Measurements from ENCODE around the gene PDZD4. TPM values are rescaled to one million over a fixed set of nuclear protein-coding genes. Genes with fewer than 3 reads are reported as not detected.
A peak's percentile ranks its signal among the peaks of the same experiment; 100 is the strongest.

The PDZD4 gene
- polyA plus RNA-seq, 3 donors, result 0.11 TPM; not detected in 2

DNA sequence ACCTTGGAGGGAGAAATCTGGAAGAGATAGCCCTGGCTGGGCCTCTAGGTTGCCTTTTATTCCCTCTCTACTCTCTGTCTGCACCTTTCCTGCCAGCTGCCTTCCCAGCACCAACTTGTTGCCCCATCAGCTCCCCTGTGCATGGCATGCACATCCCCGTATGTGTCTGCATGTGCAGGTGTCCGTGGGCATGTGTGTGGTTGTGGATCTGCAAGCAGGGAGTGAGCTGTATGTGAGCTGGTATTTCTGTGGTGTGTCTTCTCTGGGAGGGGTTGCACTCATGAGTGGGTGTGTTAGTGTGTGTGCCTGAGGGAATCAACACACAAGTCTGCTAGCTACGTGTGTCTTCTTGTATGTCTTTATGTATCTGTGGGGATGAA, 45.8 kb upstream of the PDZD4 start:
- no peak for DNase-seq
- peaks cover 32 to 70% (median 60%) of the 10 kb centered on the region in 3 donors for H3K27me3 Mint-ChIP-seq (ENCODE audit: low read depth in 3 of 3)
- H3K4me1 Mint-ChIP-seq, result peaks cover 2% of the 10 kb centered on the region
- no peaks in the 10 kb centered on the region for H3K36me3 ChIP-seq (replicated peaks in 1 of 2; ENCODE audit: control insufficient read depth in 1 of 2, insufficient read depth in 2 of 2, low read length in 2 of 2)
- H3K9ac ChIP-seq (ENCODE audit: insufficient read depth, low read length, poor library complexity, severe bottlenecking), result no peak overlapping the region
- no peak overlapping the region for H3K4me3 ChIP-seq (replicated peaks in 1 of 3; ENCODE audit: low read depth in 2 of 3, low read length in 3 of 3)
- peaks cover 4 to 13% of the 10 kb centered on the region in 2 donors for H3K27me3 ChIP-seq (ENCODE audit: control insufficient read depth in 2 of 2, insufficient read depth in 2 of 2, low read length in 2 of 2)
- peak overlapping the region in 1 of 7 donors; percentile 40 for H3K27ac Mint-ChIP-seq
- H3K36me3 Mint-ChIP-seq, result no peaks in the 10 kb centered on the region
- peaks cover 0 to 2% (median 1%) of the 10 kb centered on the region in 7 donors for H3K9me3 Mint-ChIP-seq
- no peak overlapping the region for H3K27ac ChIP-seq (ENCODE audit: low read depth in 1 of 2, low read length in 2 of 2)
- WGBS (ENCODE audit: insufficient coverage), result no CpG with 5 or more reads among the region's 3 CpGs
- H3K9me3 ChIP-seq (replicated peaks in 1 of 2; ENCODE audit: control insufficient read depth in 1 of 2, insufficient read depth in 1 of 2, low read length in 2 of 2), result peaks cover 0 to 4% of the 10 kb centered on the region in 2 donors
- no peak overlapping the region for H3K4me2 ChIP-seq (replicated peaks; ENCODE audit: extremely low read depth, low read length, poor library complexity, severe bottlenecking)
- peaks cover 3% of the 10 kb centered on the region for H4K20me1 ChIP-seq (ENCODE audit: insufficient read depth, low read length)
- H2AFZ ChIP-seq (ENCODE audit: insufficient read depth, low read depth, low read length, poor library complexity, severe bottlenecking), result no peak overlapping the region
- TF ChIP-seq CTCF (IDR thresholded peaks at IDR 0.05), result no peak
- intact Hi-C loops (cut with micrococcal nuclease), result no loop called here
- H3K4me1 ChIP-seq (ENCODE audit: control insufficient read depth in 1 of 2, insufficient read depth in 2 of 2, low read length in 2 of 2), result no peaks in the 10 kb centered on the region
- no peaks in the 10 kb centered on the region for H3K79me2 ChIP-seq (ENCODE audit: insufficient read depth, low read length)
- H3K4me3 Mint-ChIP-seq, result peak overlapping the region in 1 of 2 donors; percentile 65

DNA sequence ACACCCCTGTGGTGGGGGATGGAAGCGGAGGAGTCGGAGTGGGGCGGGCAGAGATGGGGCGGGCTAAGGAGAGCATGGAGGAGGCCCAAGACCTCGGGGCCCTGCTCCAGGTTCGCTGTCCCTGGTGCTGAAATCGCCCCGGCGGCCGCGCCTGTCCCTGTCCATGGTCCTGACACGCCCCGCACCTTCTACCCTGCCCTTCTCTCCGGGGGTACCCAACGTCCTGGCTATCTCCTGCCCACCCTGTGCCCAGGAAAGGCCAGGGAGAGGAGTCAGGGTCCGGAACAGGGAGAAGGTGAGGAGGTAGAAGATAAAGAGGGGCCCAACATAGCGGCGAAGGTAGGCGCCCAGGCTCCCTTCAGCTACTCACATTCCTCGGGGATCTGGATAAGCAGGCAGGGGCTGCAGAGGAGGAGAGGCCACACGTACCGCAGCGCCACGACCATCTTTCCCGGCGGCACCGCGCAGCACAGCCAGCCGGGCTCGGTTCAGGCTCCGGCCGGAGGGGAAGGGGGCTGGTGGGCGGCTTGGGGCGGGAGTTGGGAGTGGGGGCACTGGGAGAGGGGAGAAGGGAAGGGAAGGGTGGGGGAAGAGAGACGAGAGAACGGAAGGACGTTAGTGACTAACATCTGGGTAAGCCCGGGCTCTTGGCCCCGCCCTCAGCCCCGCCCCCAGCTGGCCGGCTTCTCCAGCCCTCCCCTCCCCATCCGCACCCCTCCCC, 45.2 kb upstream of the PDZD4 start:
- Histone ChIP-seq H4K20me1 (ENCODE audit: insufficient read depth, low read length) (no peaks in the 10 kb centered on the region), H3K36me3 (replicated peaks in 1 of 2; ENCODE audit: control insufficient read depth in 1 of 2, insufficient read depth in 2 of 2, low read length in 2 of 2) (no peaks in the 10 kb centered on the region), H3K4me1 (ENCODE audit: control insufficient read depth in 1 of 2, insufficient read depth in 2 of 2, low read length in 2 of 2) (no peaks in the 10 kb centered on the region), H3K4me3 (replicated peaks in 1 of 3; ENCODE audit: low read depth in 2 of 3, low read length in 3 of 3) (no peak overlapping the region), H3K9me3 (replicated peaks in 1 of 2; ENCODE audit: control insufficient read depth in 1 of 2, insufficient read depth in 1 of 2, low read length in 2 of 2) (peaks cover 0 to 4% of the 10 kb centered on the region in 2 donors), H3K4me2 (replicated peaks; ENCODE audit: extremely low read depth, low read length, poor library complexity, severe bottlenecking) (no peak overlapping the region), H3K27me3 (ENCODE audit: control insufficient read depth in 2 of 2, insufficient read depth in 2 of 2, low read length in 2 of 2) (peaks cover 4 to 13% of the 10 kb centered on the region in 2 donors), H3K9ac (ENCODE audit: insufficient read depth, low read length, poor library complexity, severe bottlenecking) (no peak overlapping the region), H3K79me2 (ENCODE audit: insufficient read depth, low read length) (no peaks in the 10 kb centered on the region), H3K27ac (ENCODE audit: low read depth in 1 of 2, low read length in 2 of 2) (no peak overlapping the region), H2AFZ (ENCODE audit: insufficient read depth, low read depth, low read length, poor library complexity, severe bottlenecking) (no peak overlapping the region)
- H3K9me3 Mint-ChIP-seq, result peaks cover 0 to 5% (median 1%) of the 10 kb centered on the region in 7 donors
- no peak overlapping the region for H3K4me3 Mint-ChIP-seq
- H3K4me1 Mint-ChIP-seq, result peaks cover 2% of the 10 kb centered on the region
- H3K27me3 Mint-ChIP-seq (ENCODE audit: low read depth in 3 of 3), result peaks cover 29 to 66% (median 58%) of the 10 kb centered on the region in 3 donors
- peak; percentile 29 to 44 (median 33) for DNase-seq
- no peak for TF ChIP-seq CTCF (IDR thresholded peaks at IDR 0.05)
- 0% methylated on average over 5 of the region's 42 CpGs for WGBS (ENCODE audit: insufficient coverage)
- intact Hi-C loops (cut with micrococcal nuclease), result no loop called here
- no peak overlapping the region for H3K27ac Mint-ChIP-seq
- H3K36me3 Mint-ChIP-seq, result no peaks in the 10 kb centered on the region
